Measurements from ENCODE around the gene FOXB1. TPM values are rescaled to one million over a fixed set of nuclear protein-coding genes. Genes with fewer than 3 reads are reported as not detected.

FOXB1 gene
- total and polyA plus RNA-seq, 2 donors (not counting 1 experiment from before 2014, with no cell fraction given), result not detected

GRCh38 chr15:60009980-60010732, 6.0 kb downstream of the FOXB1 start:
- WGBS (ENCODE audit: insufficient coverage), result 20% methylated on average over 8 of the region's 13 CpGs
- POLR2A ChIA-PET, result no interaction called here

More at GRCh38 chr15:60009980-60010732, 6.0 kb downstream of the FOXB1 start:
- Mint-ChIP-seq H3K4me3 (no peak overlapping the region), H3K27ac (no peak overlapping the region), H3K27me3 (peaks cover 79% of the 10 kb centered on the region), H3K4me1 (peaks cover 16% of the 10 kb centered on the region), H3K9me3 (ENCODE audit: insufficient read depth) (no peaks in the 10 kb centered on the region)
- intact Hi-C loops (cut with micrococcal nuclease), result no loop called here
- CTCF ChIA-PET, result no interaction called here
- Histone ChIP-seq H3K4me1 (ENCODE audit: control insufficient read depth in 2 of 2, insufficient read depth in 2 of 2, low read length in 2 of 2) (peaks cover 16 to 20% of the 10 kb centered on the region in 2 donors), H4K20me1 (ENCODE audit: control insufficient read depth, insufficient read depth, low read length, poor library complexity, severe bottlenecking) (no peaks in the 10 kb centered on the region), H2AFZ (ENCODE audit: insufficient read depth, low read depth, low read length, poor library complexity, severe bottlenecking) (no peak overlapping the region), H3K4me3 (ENCODE audit: control extremely low read depth in 1 of 5, extremely low read depth in 1 of 5, insufficient read depth in 1 of 5, low read depth in 2 of 5, low read length in 4 of 5) (no peak overlapping the region), H3K36me3 (replicated peaks in 1 of 2; ENCODE audit: control extremely low read depth in 1 of 2, control insufficient read depth in 1 of 2, extremely low read depth in 1 of 2, insufficient read depth in 2 of 2, low read length in 1 of 2) (no peaks in the 10 kb centered on the region), H3K4me2 (replicated peaks; ENCODE audit: low read depth, low read length, poor library complexity, severe bottlenecking) (no peak overlapping the region), H3K27me3 (replicated peaks in 1 of 4; ENCODE audit: control extremely low read depth in 1 of 4, control insufficient read depth in 3 of 4, insufficient read depth in 4 of 4, low read length in 3 of 4) (peaks cover 0 to 52% (median 45%) of the 10 kb centered on the region in 4 experiments), H3K9me3 (ENCODE audit: control extremely low read depth in 1 of 3, control insufficient read depth in 2 of 3, insufficient read depth in 1 of 3, low read length in 2 of 3) (peaks cover 0 to 14% (median 0%) of the 10 kb centered on the region in 3 donors), H3K27ac (ENCODE audit: low read length in 2 of 2) (no peak overlapping the region), H3K9ac (ENCODE audit: low read length) (no peak overlapping the region), H3K79me2 (ENCODE audit: control insufficient read depth, insufficient read depth, low read length) (no peaks in the 10 kb centered on the region)
- DNase-seq (no peak), ATAC-seq (ENCODE audit: low read depth) (no peak)
- TF ChIP-seq EZH2 (IDR thresholded peaks at IDR 0.05; ENCODE audit: borderline replicate concordance, insufficient read depth, low read depth, low read length, poor library complexity, severe bottlenecking), result no peak
- TF ChIP-seq CTCF (IDR thresholded peaks at IDR 0.05), result no peak
